ENCODE measurements around the gene ITPR3. TPM values are rescaled to one million over a fixed set of nuclear protein-coding genes. Genes with fewer than 3 reads are reported as not detected.

The ITPR3 gene
- total RNA-seq, 2 experiments from 2014 or later = 56.6 to 83.5 TPM

- no peaks in the 10 kb centered on the region for H4K20me1 ChIP-seq (ENCODE audit: insufficient read depth, low read length)
- no peaks in the 10 kb centered on the region for H3K79me2 ChIP-seq (ENCODE audit: insufficient read depth, low read depth, low read length)
- intact Hi-C loops (cut with micrococcal nuclease; ENCODE audit: unreplicated experiment) = no loop called here
- no peaks in the 10 kb centered on the region for H3K4me1 ChIP-seq (ENCODE audit: insufficient read depth, low read length, poor library complexity, severe bottlenecking)
- H3K36me3 ChIP-seq (ENCODE audit: insufficient read depth, low read length) = peaks cover 98% of the 10 kb centered on the region
- H3K9me2 ChIP-seq (ENCODE audit: insufficient read depth, low read length) = no peaks in the 10 kb centered on the region
- no peak for DNase-seq (ENCODE audit: low spot score)
- no peak overlapping the region for H3K27ac ChIP-seq (ENCODE audit: low read depth, low read length, poor library complexity, severe bottlenecking)
- no peak overlapping the region for H3K4me3 ChIP-seq (ENCODE audit: low read depth, low read length, poor library complexity, severe bottlenecking)
- H3K9me3 ChIP-seq (ENCODE audit: low read length) = no peaks in the 10 kb centered on the region
- POLR2A ChIA-PET = no interaction called here
- H3K4me2 ChIP-seq (ENCODE audit: low read length) = no peak overlapping the region
- TF ChIP-seq EZH2phosphoT487 (IDR thresholded peaks at IDR 0.05; ENCODE audit: borderline replicate concordance, low read depth, low read length) (no peak), CTCF (conservative IDR thresholded peaks at IDR 0.05; ENCODE audit: low read length) (no peak)
- BruUV-seq (replicated peaks) = no TSS peak
- CTCF ChIA-PET (ENCODE audit: unreplicated experiment) = no interaction called here
- H2AFZ ChIP-seq (ENCODE audit: low read length) = no peak overlapping the region
Observed at GRCh38 chr6:33675968-33676367, 54.8 kb downstream of the ITPR3 start.

- no peak for DNase-seq (ENCODE audit: low spot score)
- H3K36me3 ChIP-seq (ENCODE audit: insufficient read depth, low read length) = peaks cover 98% of the 10 kb centered on the region
- no peaks in the 10 kb centered on the region for H3K9me2 ChIP-seq (ENCODE audit: insufficient read depth, low read length)
- intact Hi-C loops (cut with micrococcal nuclease; ENCODE audit: unreplicated experiment) = no loop called here
- H3K79me2 ChIP-seq (ENCODE audit: insufficient read depth, low read depth, low read length) = no peaks in the 10 kb centered on the region
- no peak overlapping the region for H3K27ac ChIP-seq (ENCODE audit: low read depth, low read length, poor library complexity, severe bottlenecking)
- H3K4me2 ChIP-seq (ENCODE audit: low read length) = no peak overlapping the region
- no peak overlapping the region for H2AFZ ChIP-seq (ENCODE audit: low read length)
- ChIA-PET POLR2A (no interaction called here), CTCF (ENCODE audit: unreplicated experiment) (no interaction called here)
- no peaks in the 10 kb centered on the region for H3K9me3 ChIP-seq (ENCODE audit: low read length)
- no TSS peak for BruUV-seq (replicated peaks)
- no peaks in the 10 kb centered on the region for H4K20me1 ChIP-seq (ENCODE audit: insufficient read depth, low read length)
- H3K4me3 ChIP-seq (ENCODE audit: low read depth, low read length, poor library complexity, severe bottlenecking) = no peak overlapping the region
- H3K4me1 ChIP-seq (ENCODE audit: insufficient read depth, low read length, poor library complexity, severe bottlenecking) = no peaks in the 10 kb centered on the region
- no peak for TF ChIP-seq CTCF (conservative IDR thresholded peaks at IDR 0.05; ENCODE audit: low read length)
- TF ChIP-seq EZH2phosphoT487 (IDR thresholded peaks at IDR 0.05; ENCODE audit: borderline replicate concordance, low read depth, low read length) = no peak
Observed at GRCh38 chr6:33676416-33677142, 55.5 kb downstream of the ITPR3 start.

GRCh38 chr6:33677143-33677660 lies 56.1 kb downstream of the ITPR3 start:
- TSS peak; percentile 39 for BruUV-seq (replicated peaks)
- ChIA-PET POLR2A (no interaction called here), CTCF (ENCODE audit: unreplicated experiment) (no interaction called here)
- Histone ChIP-seq H3K9me2 (ENCODE audit: insufficient read depth, low read length) (no peaks in the 10 kb centered on the region), H3K4me1 (ENCODE audit: insufficient read depth, low read length, poor library complexity, severe bottlenecking) (no peaks in the 10 kb centered on the region), H4K20me1 (ENCODE audit: insufficient read depth, low read length) (no peaks in the 10 kb centered on the region), H3K9me3 (ENCODE audit: low read length) (no peaks in the 10 kb centered on the region), H3K79me2 (ENCODE audit: insufficient read depth, low read depth, low read length) (no peaks in the 10 kb centered on the region), H3K27ac (ENCODE audit: low read depth, low read length, poor library complexity, severe bottlenecking) (no peak overlapping the region), H3K36me3 (ENCODE audit: insufficient read depth, low read length) (peaks cover 97% of the 10 kb centered on the region), H2AFZ (ENCODE audit: low read length) (no peak overlapping the region), H3K4me3 (ENCODE audit: low read depth, low read length, poor library complexity, severe bottlenecking) (no peak overlapping the region), H3K4me2 (ENCODE audit: low read length) (no peak overlapping the region)
- TF ChIP-seq EZH2phosphoT487 (IDR thresholded peaks at IDR 0.05; ENCODE audit: borderline replicate concordance, low read depth, low read length) = no peak
- no peak for TF ChIP-seq CTCF (conservative IDR thresholded peaks at IDR 0.05; ENCODE audit: low read length)
- intact Hi-C loops (cut with micrococcal nuclease; ENCODE audit: unreplicated experiment) = no loop called here
- DNase-seq (ENCODE audit: low spot score) = no peak
